ENCODE results near the gene GALNT7.

GALNT7 gene

DNA sequence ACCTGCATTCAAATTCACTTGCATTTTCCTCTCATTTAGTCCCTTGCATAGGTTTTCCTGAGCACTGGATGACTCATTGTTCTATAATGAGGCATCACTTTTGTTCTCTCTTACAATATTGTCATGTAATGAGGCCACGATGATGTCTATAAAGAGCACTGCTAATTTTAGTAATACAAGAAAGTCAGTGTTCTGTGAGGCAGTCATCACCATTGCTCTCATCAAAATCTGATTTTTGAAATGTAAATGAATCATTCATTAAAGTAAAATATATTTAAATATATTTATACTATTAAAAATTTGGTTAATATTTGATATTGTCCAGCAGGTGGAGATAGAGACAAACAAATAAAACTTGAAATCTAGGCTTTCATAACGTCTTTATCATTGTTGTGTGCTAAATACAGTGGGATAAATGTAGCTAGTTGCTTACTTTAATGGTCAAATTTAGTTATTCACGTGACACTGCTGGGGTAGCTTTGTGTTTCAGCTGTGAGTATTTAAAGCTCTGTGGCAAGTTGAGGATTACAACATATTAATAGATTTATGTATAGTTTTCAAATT is 150.1 kb downstream of the GALNT7 start:
- TF ChIP-seq SIN3A (IDR thresholded peaks at IDR 0.05; ENCODE audit: borderline replicate concordance, insufficient read depth, low read length), result no peak
- TF ChIP-seq, protein P1, sequence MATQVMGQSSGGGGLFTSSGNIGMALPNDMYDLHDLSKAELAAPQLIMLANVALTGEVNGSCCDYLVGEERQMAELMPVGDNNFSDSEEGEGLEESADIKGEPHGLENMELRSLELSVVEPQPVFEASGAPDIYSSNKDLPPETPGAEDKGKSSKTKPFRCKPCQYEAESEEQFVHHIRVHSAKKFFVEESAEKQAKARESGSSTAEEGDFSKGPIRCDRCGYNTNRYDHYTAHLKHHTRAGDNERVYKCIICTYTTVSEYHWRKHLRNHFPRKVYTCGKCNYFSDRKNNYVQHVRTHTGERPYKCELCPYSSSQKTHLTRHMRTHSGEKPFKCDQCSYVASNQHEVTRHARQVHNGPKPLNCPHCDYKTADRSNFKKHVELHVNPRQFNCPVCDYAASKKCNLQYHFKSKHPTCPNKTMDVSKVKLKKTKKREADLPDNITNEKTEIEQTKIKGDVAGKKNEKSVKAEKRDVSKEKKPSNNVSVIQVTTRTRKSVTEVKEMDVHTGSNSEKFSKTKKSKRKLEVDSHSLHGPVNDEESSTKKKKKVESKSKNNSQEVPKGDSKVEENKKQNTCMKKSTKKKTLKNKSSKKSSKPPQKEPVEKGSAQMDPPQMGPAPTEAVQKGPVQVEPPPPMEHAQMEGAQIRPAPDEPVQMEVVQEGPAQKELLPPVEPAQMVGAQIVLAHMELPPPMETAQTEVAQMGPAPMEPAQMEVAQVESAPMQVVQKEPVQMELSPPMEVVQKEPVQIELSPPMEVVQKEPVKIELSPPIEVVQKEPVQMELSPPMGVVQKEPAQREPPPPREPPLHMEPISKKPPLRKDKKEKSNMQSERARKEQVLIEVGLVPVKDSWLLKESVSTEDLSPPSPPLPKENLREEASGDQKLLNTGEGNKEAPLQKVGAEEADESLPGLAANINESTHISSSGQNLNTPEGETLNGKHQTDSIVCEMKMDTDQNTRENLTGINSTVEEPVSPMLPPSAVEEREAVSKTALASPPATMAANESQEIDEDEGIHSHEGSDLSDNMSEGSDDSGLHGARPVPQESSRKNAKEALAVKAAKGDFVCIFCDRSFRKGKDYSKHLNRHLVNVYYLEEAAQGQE (IDR thresholded peaks at IDR 0.05; ENCODE audit: insufficient read depth in 1 of 2, low read depth in 2 of 2, low read length in 2 of 2), result no peak
- no peak for TF ChIP-seq POLR2AphosphoS5 (IDR thresholded peaks at IDR 0.05; ENCODE audit: low read depth, low read length)
- no peak for TF ChIP-seq FOXP2 (optimal IDR thresholded peaks at IDR 0.05; ENCODE audit: borderline replicate concordance, extremely low read depth, extremely low read length, insufficient read depth)
- no peak for TF ChIP-seq TAF1 (IDR thresholded peaks at IDR 0.05; ENCODE audit: borderline replicate concordance, insufficient read depth, low read length)

DNA sequence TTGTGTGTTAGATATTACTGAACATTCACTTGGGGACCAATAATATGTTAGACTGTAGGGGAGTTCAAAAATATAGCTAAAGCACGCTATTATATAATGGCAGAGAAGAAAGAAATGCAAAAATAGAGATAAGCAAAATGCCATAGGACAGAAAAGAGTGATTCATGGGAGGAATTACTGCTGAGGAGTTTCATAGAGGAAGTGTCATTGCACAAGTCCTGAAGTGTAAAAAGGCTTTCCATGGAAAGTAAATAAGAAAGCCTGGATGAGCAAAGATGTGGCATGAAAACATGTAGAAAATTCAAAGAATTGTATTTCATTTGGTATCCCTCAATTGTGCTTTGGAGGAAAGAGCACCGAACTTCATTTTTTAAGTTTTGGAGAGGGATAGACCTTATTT is 151.1 kb downstream of the GALNT7 start:
- TF ChIP-seq FOXP2 (optimal IDR thresholded peaks at IDR 0.05; ENCODE audit: borderline replicate concordance, extremely low read depth, extremely low read length, insufficient read depth) (no peak), SIN3A (IDR thresholded peaks at IDR 0.05; ENCODE audit: borderline replicate concordance, insufficient read depth, low read length) (no peak), TAF1 (IDR thresholded peaks at IDR 0.05; ENCODE audit: borderline replicate concordance, insufficient read depth, low read length) (no peak), POLR2AphosphoS5 (IDR thresholded peaks at IDR 0.05; ENCODE audit: low read depth, low read length) (no peak)

DNA sequence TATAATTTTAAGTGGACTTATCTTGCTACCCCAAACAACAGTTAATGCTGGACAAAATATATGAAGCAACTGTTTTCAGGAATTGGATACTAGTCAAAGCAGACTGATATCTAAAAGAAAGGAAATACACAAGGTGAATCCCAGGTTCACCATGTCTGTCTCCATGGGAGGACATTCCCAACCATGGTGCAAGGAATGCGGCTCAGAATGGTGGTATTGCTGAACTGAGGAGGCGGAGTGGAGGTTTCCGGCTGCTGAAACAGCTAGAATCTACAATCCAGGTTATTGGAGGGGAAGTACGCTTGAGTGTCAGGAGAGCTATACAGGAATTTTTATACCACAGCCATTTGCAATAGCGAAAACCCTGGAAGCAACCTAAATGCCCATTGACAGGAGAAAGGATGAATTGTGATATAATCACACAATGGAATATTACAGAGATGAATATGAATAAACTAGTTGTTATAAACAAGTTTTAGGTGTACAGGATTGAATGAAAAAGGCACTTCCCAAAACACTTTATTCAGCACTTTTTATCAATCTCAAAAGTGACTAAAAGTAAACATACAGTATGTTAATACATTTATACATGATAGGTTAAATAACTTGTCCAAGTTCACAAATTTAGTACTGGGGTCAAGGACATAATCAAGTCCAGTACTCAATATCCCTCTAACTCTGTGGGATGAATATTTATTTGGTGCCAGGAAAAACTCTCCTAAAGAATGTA is 156.6 kb downstream of the GALNT7 start:
- TF ChIP-seq SIN3A (IDR thresholded peaks at IDR 0.05; ENCODE audit: borderline replicate concordance, insufficient read depth, low read length) (no peak), POLR2AphosphoS5 (IDR thresholded peaks at IDR 0.05; ENCODE audit: low read depth, low read length) (0 out of 2 replicates have a peak, but pooled peaks have one; percentile 13)

DNA sequence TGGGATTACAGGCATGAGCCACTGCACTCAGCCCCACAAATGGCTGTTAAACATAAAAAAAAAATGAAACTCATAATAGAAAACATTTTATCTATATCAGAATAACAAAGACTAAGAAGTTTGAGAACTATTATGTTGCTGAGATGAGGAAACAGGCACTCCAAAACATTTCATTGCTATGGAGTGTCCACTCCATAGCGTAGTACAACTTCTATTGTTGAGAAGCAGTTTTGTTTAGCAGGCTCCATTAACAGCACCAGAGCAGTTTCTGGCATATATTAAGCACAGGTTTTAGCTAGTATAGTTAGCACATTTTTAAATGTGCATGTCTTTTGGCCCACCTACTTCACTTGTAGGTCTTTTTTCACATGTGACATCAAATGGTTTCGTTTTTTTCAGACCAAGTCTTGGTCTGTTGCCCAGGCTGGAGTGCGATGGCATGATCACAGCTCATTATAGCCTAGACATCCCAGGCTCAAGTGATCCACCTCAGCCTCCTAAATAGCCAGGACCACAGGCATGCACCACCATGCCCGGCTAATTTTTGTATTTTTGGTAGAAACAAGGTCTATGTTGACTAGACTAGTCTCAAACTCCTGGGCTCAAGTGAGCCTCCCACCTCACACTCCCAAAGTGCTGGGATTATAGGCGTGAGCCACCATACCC is 159.8 kb downstream of the GALNT7 start:
- TF ChIP-seq TAF1 (IDR thresholded peaks at IDR 0.05; ENCODE audit: borderline replicate concordance, insufficient read depth, low read length) (no peak), FOXP2 (optimal IDR thresholded peaks at IDR 0.05; ENCODE audit: borderline replicate concordance, extremely low read depth, extremely low read length, insufficient read depth) (no peak), POLR2AphosphoS5 (IDR thresholded peaks at IDR 0.05; ENCODE audit: low read depth, low read length) (no peak), SIN3A (IDR thresholded peaks at IDR 0.05; ENCODE audit: borderline replicate concordance, insufficient read depth, low read length) (no peak)
- TF ChIP-seq, protein P1 (IDR thresholded peaks at IDR 0.05; ENCODE audit: insufficient read depth in 1 of 2, low read depth in 2 of 2, low read length in 2 of 2), result no peak

DNA sequence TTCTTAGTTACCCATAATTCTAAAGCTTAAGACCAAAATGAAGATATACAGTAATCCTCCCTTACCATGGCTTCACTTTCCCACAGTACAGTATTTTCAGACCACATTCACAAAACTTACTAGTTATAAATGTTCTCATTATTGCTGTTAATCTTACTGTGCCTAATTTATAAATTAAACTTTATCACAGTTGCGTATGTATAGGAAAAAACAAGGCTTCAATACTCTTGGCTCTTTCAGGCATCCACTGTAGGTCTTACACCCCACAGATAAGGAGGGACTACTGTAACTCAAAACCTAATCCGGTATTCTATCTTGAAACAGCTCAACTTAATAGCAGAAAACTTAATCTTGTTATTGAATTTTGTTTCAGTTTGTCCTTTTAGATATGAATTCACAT is 162.0 kb downstream of the GALNT7 start:
- TF ChIP-seq POLR2AphosphoS5 (IDR thresholded peaks at IDR 0.05; ENCODE audit: low read depth, low read length), result no peak
- TF ChIP-seq FOXP2 (optimal IDR thresholded peaks at IDR 0.05; ENCODE audit: borderline replicate concordance, extremely low read depth, extremely low read length, insufficient read depth), result no peak
- no peak for TF ChIP-seq TAF1 (IDR thresholded peaks at IDR 0.05; ENCODE audit: borderline replicate concordance, insufficient read depth, low read length)
- TF ChIP-seq SIN3A (IDR thresholded peaks at IDR 0.05; ENCODE audit: borderline replicate concordance, insufficient read depth, low read length), result no peak
- TF ChIP-seq, protein P1 (IDR thresholded peaks at IDR 0.05; ENCODE audit: insufficient read depth in 1 of 2, low read depth in 2 of 2, low read length in 2 of 2), result no peak

Data from PFSK-1 (cell line).